ENCODE data around the gene SRSF12.

SRSF12 gene

GRCh38 chr6:89063881-89064280 lies 54.0 kb downstream of the SRSF12 start:
- no peak for DNase-seq (ENCODE audit: low read depth, low spot score)
- TF ChIP-seq, protein P1, sequence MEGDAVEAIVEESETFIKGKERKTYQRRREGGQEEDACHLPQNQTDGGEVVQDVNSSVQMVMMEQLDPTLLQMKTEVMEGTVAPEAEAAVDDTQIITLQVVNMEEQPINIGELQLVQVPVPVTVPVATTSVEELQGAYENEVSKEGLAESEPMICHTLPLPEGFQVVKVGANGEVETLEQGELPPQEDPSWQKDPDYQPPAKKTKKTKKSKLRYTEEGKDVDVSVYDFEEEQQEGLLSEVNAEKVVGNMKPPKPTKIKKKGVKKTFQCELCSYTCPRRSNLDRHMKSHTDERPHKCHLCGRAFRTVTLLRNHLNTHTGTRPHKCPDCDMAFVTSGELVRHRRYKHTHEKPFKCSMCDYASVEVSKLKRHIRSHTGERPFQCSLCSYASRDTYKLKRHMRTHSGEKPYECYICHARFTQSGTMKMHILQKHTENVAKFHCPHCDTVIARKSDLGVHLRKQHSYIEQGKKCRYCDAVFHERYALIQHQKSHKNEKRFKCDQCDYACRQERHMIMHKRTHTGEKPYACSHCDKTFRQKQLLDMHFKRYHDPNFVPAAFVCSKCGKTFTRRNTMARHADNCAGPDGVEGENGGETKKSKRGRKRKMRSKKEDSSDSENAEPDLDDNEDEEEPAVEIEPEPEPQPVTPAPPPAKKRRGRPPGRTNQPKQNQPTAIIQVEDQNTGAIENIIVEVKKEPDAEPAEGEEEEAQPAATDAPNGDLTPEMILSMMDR (IDR thresholded peaks at IDR 0.05; ENCODE audit: low read depth, low read length), result no peak
- H3K4me3 ChIP-seq (ENCODE audit: low read depth, low read length), result no peak overlapping the region
- in situ Hi-C loops (cut with HindIII; ENCODE audit: low sequenced_read_pairs), result no loop called here

GRCh38 chr6:89059227-89059626 lies 58.6 kb downstream of the SRSF12 start:
- in situ Hi-C loops (cut with HindIII; ENCODE audit: low sequenced_read_pairs), result no loop called here
- DNase-seq (ENCODE audit: low read depth, low spot score), result no peak
- H3K4me3 ChIP-seq (ENCODE audit: low read depth, low read length), result no peak overlapping the region
- TF ChIP-seq, protein P1 (IDR thresholded peaks at IDR 0.05; ENCODE audit: low read depth, low read length), result no peak

DNA sequence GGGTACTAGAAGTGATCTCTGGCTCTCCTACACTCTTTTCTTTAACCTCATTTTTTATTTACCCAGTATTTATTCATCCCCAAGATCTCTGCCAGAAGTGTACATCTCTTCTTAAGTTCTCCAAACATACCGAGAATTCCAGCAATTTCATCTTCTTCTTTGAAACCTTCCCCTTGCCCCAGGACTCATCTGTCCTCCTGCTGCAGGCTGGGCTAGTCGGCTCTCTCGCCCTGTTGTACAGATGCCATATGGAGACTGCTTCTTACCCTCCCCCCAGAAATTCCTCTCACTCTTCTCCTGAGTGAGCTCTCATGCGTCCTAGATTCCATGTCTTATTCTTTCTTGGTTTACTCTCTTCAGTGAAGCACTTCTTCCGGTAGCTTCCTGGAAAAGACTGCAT lies 59.2 kb downstream of the SRSF12 start:
- TF ChIP-seq, protein P1 (IDR thresholded peaks at IDR 0.05; ENCODE audit: low read depth, low read length), result no peak
- H3K4me3 ChIP-seq (ENCODE audit: low read depth, low read length), result no peak overlapping the region
- in situ Hi-C loops (cut with HindIII; ENCODE audit: low sequenced_read_pairs), result no loop called here
- no peak for DNase-seq (ENCODE audit: low read depth, low spot score)

DNA sequence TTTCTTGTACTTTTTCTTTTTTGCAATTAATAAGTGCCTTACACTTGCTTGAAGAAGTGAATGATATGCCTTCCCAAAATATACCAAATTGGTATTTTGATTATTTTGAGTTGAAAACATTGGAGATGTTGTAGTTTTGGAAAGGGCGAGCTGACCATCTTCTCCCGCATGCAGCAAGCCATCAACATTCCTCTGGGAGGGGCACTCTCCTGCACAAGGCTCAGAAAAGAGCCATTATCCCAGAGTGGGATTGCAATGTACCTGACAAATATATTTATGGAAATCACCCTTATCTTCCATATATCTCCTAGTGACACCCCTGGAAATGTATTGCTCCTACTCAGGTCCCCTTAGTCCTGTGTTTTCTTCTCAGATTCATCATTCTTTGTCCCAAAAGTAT lies 60.1 kb downstream of the SRSF12 start:
- in situ Hi-C loops (cut with HindIII; ENCODE audit: low sequenced_read_pairs), result no loop called here
- TF ChIP-seq, protein P1 (IDR thresholded peaks at IDR 0.05; ENCODE audit: low read depth, low read length), result no peak
- H3K4me3 ChIP-seq (ENCODE audit: low read depth, low read length), result no peak overlapping the region
- DNase-seq (ENCODE audit: low read depth, low spot score), result no peak

GRCh38 chr6:89054208-89054607 lies 63.7 kb downstream of the SRSF12 start:
- TF ChIP-seq, protein P1 (IDR thresholded peaks at IDR 0.05; ENCODE audit: low read depth, low read length), result no peak
- in situ Hi-C loops (cut with HindIII; ENCODE audit: low sequenced_read_pairs), result no loop called here
- DNase-seq (ENCODE audit: low read depth, low spot score), result no peak
- no peak overlapping the region for H3K4me3 ChIP-seq (ENCODE audit: low read depth, low read length)

DNA sequence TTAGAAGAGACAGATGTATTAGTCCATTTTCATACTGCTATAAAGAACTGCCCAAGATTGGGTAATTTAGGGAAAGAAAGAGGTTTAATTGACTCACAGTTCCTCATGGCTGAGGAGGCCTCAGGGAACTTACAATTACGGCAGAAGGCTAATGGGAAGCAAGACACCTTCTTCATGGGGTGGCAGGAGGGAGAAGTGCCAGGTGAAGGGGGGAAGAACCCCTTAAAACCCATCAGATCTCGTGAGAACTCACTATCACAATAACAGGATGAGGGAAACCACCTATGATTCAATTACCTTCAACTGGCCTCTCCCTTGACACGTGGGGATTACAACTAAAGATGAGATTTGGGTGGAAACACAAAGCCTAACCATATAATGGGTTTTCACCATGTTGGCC lies 66.2 kb downstream of the SRSF12 start:
- in situ Hi-C loops (cut with HindIII; ENCODE audit: low sequenced_read_pairs), result no loop called here
- no peak for DNase-seq (ENCODE audit: low read depth, low spot score)
- TF ChIP-seq, protein P1 (IDR thresholded peaks at IDR 0.05; ENCODE audit: low read depth, low read length), result no peak
- no peak overlapping the region for H3K4me3 ChIP-seq (ENCODE audit: low read depth, low read length)

- no peak overlapping the region for H3K4me3 ChIP-seq (ENCODE audit: low read depth, low read length)
- in situ Hi-C loops (cut with HindIII; ENCODE audit: low sequenced_read_pairs), result no loop called here
- no peak for DNase-seq (ENCODE audit: low read depth, low spot score)
- TF ChIP-seq, protein P1 (IDR thresholded peaks at IDR 0.05; ENCODE audit: low read depth, low read length), result no peak
Observed at GRCh38 chr6:89050697-89051096, 67.2 kb downstream of the SRSF12 start.
